ENCODE measurements around the gene TBX21.

- TF ChIP-seq EZH2 (IDR thresholded peaks at IDR 0.05; ENCODE audit: low read length, unreplicated experiment), result no peak
- no peak for TF ChIP-seq CTCF (conservative IDR thresholded peaks at IDR 0.05; ENCODE audit: low read depth, low read length)
These were observed 18.9 kb upstream of the TBX21 start for GRCh38 chr17:47713980-47714700.
